Chondrocyte (in vitro differentiated cells): ENCODE data around the gene PDE9A. TPM values are rescaled to one million over a fixed set of nuclear protein-coding genes. Genes with fewer than 3 reads are reported as not detected.

ENCODE experiments used
- DNase-seq: peaks from one replicate; pipeline ENCODE4 v3.0.0; 2021; ENCODE audit warnings: mixed read lengths, low spot score
- H3K27ac Mint-ChIP-seq: one replicate; pipeline ENCODE4 v1.8.0; 2021; ENCODE audit warnings: mild to moderate bottlenecking, moderate library complexity, mixed read lengths; ENCODE audit not compliant: unreplicated experiment
- H3K27me3 Mint-ChIP-seq: 2 replicates; pipeline ENCODE4 v1.8.0; 2021; ENCODE audit warnings: low read depth, mixed read lengths
- H3K36me3 Mint-ChIP-seq: 2 replicates; pipeline ENCODE4 v1.8.0; 2021; ENCODE audit warnings: low read depth, mixed read lengths
- H3K4me1 Mint-ChIP-seq: 2 replicates; pipeline ENCODE4 v1.8.0; 2021; ENCODE audit warnings: low read depth, mild to moderate bottlenecking, mixed read lengths
- H3K4me3 Mint-ChIP-seq: one replicate; pipeline ENCODE4 v1.8.0; 2021; ENCODE audit warnings: mild to moderate bottlenecking, moderate library complexity, mixed read lengths; ENCODE audit not compliant: unreplicated experiment
- H3K9me3 Mint-ChIP-seq: 2 replicates; pipeline ENCODE4 v1.8.0; 2021; ENCODE audit warnings: low read depth, mixed read lengths
- CTCF ChIP-seq: fragments of 200-600 bp; sonication (generic); IDR thresholded peaks from 2 replicates; pipeline ENCODE4 v1.5.0; 2021; ENCODE audit warnings: antibody characterized with exemption, mild to moderate bottlenecking, moderate library complexity
- total RNA-seq: library from RNA; stranded (reverse); gene quantifications from 3 replicates; pipeline ENCODE4 v1.2.1, GENCODE V29; 2021

PDE9A gene
- total RNA-seq, 1 donor from 2014 or later = 0.60 TPM

GRCh38 chr21:42644223-42645208 lies 8.9 kb upstream of the PDE9A start:
- Mint-ChIP-seq H3K36me3 (no peaks in the 10 kb centered on the region), H3K4me3 (no peak overlapping the region), H3K9me3 (no peaks in the 10 kb centered on the region), H3K27ac (peak overlapping the region; percentile 51), H3K4me1 (peaks cover 7% of the 10 kb centered on the region), H3K27me3 (peaks cover 31% of the 10 kb centered on the region)
- DNase-seq = peak; percentile 54
- no peak for TF ChIP-seq CTCF

DNA sequence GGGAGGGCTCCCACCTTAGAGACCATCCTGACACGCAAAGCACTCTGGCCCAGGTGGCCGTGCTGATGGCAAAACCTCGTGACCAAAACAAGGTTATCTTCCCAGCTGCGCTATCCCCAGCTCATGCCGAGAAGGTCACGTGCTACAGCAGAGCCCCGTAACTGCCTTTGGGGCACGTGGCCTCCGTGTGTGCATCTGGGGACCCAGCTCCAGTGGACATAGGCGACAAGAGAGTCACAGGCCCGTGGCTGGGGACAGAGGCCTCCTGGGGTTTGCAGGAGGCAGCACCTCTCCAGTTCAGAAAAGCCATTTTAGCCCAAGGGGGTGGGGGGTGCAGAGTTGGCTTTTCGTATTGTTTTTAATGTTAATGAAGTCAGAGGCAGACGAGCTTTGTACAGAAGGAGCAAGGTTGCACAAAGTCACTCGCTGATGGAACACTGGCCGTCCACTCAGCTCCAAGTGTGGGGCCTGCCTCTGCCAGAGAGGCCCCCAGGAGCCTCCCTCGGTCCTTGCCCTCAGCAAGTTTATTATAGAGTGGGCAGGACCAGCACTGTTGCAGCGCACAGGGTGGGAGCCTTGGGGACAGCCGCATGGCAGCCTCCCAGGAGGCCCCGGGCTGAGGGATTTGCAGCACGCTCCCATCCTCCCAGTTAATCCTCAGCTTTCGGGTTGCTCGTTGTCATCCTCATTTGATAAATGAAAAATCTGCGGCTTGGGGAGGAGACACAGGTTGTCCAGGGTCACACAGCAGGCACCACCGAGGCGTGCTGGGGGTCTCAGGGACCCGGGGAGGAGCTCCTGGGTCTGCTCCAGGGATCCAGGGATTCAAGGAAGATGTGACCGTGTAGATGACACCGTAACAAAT lies 8.0 kb upstream of the PDE9A start:
- H3K9me3 Mint-ChIP-seq = no peaks in the 10 kb centered on the region
- H3K4me3 Mint-ChIP-seq = no peak overlapping the region
- no peak for TF ChIP-seq CTCF
- no peaks in the 10 kb centered on the region for H3K36me3 Mint-ChIP-seq
- peaks cover 28% of the 10 kb centered on the region for H3K27me3 Mint-ChIP-seq
- H3K4me1 Mint-ChIP-seq = peaks cover 7% of the 10 kb centered on the region
- peak; percentile 62 for DNase-seq
- no peak overlapping the region for H3K27ac Mint-ChIP-seq

DNA sequence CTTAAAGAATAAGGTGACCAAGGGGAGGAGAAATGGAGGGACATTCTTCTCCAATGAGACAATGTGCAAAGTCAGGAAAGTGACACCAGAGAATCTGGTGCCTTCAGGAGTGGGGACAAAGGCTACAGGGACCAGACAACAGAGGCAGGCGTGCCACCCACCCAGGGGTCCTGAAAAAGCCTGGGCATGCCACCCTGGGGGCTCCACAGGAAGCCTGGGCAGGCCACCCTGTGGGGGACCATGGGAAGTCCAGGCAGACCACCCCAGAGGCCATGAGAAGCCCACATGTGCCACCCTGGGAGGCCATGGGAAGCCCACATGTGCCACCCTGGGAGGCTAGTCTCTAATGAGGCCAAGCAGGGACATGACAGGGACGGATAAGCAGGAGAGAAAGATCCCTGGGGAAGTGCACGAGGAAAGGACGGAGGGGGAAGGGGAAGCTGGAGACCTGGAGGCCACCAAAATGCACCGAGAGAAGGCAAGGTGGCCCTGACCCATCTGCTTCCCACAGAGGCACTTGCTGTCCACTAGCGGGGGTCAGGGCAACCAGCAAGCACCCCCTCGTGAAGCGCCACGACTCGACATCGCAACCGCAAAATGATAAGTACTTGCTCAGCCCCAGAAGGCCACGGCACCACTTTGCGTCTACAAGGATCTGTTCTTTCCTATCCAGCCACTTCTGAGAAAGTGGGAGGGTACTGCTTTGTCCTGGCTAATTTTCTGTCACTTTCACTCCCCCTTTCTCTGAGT lies 7.2 kb upstream of the PDE9A start:
- H3K27ac Mint-ChIP-seq = no peak overlapping the region
- TF ChIP-seq CTCF = no peak
- DNase-seq = peak; percentile 71

DNA sequence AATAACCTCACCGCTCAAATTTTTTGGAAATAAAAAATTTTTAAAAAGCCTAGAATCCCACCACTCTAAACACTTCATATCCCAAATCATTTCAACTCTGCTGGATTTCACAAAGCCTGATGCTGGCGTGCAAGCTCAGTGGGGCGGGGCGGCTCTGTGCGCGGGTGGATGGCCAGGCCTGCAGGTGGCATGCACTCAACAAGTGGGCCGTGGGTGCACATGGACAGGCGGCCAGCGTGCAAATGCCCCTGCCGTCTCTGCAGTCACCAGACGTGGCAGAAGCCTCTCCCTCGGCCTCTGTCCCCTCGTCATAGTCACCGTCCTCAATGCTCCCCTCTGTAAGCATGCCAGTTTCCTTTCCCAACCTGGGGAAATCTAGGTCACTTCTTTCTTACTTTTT lies 6.6 kb upstream of the PDE9A start:
- no peaks in the 10 kb centered on the region for H3K9me3 Mint-ChIP-seq
- DNase-seq = peak; percentile 76
- peaks cover 22% of the 10 kb centered on the region for H3K27me3 Mint-ChIP-seq
- peaks cover 7% of the 10 kb centered on the region for H3K4me1 Mint-ChIP-seq
- H3K36me3 Mint-ChIP-seq = no peaks in the 10 kb centered on the region
- H3K27ac Mint-ChIP-seq = no peak overlapping the region
- TF ChIP-seq CTCF = no peak
- H3K4me3 Mint-ChIP-seq = no peak overlapping the region

More for the DNA sequence above, 7.2 kb upstream of the PDE9A start:
- H3K9me3 Mint-ChIP-seq = no peaks in the 10 kb centered on the region
- H3K27me3 Mint-ChIP-seq = peaks cover 25% of the 10 kb centered on the region
- H3K4me1 Mint-ChIP-seq = peaks cover 7% of the 10 kb centered on the region
- no peaks in the 10 kb centered on the region for H3K36me3 Mint-ChIP-seq
- H3K4me3 Mint-ChIP-seq = no peak overlapping the region
